Nephron progenitor cell (in vitro differentiated cells): Measurements from ENCODE around the gene RYR3.

Source experiments
- DNase-seq: peaks from one replicate; pipeline ENCODE4 v3.0.0; 2021
- H3K27ac Mint-ChIP-seq: 2 replicates; pipeline ENCODE4 v1.8.0; 2021; ENCODE audit warnings: mild to moderate bottlenecking, moderate library complexity, mixed read lengths
- H3K27me3 Mint-ChIP-seq: 2 replicates; pipeline ENCODE4 v1.8.0; 2021; ENCODE audit warnings: mild to moderate bottlenecking, low read depth, mixed read lengths; ENCODE audit not compliant: poor library complexity
- H3K36me3 Mint-ChIP-seq: 2 replicates; pipeline ENCODE4 v1.8.0; 2021; ENCODE audit warnings: low read depth, mixed read lengths
- H3K4me1 Mint-ChIP-seq: 2 replicates; pipeline ENCODE4 v1.8.0; 2021; ENCODE audit warnings: mixed read lengths
- H3K4me3 Mint-ChIP-seq: 2 replicates; pipeline ENCODE4 v1.8.0; 2021; ENCODE audit warnings: mild to moderate bottlenecking, moderate library complexity, mixed read lengths
- H3K9me3 Mint-ChIP-seq: 2 replicates; pipeline ENCODE4 v1.8.0; 2021; ENCODE audit warnings: mild to moderate bottlenecking, moderate library complexity, mixed read lengths
- TF ChIP-seq, protein P1 (sequence below): fragments of 200-600 bp; sonication (generic); IDR thresholded peaks from 2 replicates; pipeline ENCODE4 v1.5.0; 2021; ENCODE audit warnings: antibody characterized with exemption

RYR3 gene

DNA sequence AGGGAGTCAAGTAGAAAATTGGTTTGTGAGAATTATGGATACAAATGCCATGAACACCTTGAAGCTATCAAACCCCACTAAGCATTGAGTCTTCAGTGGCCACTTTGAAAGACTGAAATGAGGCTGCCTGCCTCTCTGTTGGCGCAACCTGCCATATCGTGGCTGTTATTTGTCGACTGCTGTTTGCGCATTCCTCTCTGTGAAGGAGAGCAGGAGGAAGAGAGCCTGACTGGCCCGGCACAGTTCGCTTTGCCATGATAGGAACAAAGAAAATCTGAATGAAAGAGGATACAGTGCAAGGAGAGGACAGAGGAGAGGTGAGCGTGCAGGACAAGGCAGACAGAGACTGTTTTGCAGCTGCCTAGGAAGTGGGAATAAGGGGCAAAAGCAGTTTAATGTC is 289.4 kb downstream of the RYR3 start:
- peaks cover 5% of the 10 kb centered on the region for H3K27me3 Mint-ChIP-seq
- H3K4me3 Mint-ChIP-seq: no peak overlapping the region
- DNase-seq: no peak
- no peaks in the 10 kb centered on the region for H3K4me1 Mint-ChIP-seq
- H3K9me3 Mint-ChIP-seq: peaks cover 4% of the 10 kb centered on the region
- no peak overlapping the region for H3K27ac Mint-ChIP-seq
- no peaks in the 10 kb centered on the region for H3K36me3 Mint-ChIP-seq
- TF ChIP-seq, protein P1, sequence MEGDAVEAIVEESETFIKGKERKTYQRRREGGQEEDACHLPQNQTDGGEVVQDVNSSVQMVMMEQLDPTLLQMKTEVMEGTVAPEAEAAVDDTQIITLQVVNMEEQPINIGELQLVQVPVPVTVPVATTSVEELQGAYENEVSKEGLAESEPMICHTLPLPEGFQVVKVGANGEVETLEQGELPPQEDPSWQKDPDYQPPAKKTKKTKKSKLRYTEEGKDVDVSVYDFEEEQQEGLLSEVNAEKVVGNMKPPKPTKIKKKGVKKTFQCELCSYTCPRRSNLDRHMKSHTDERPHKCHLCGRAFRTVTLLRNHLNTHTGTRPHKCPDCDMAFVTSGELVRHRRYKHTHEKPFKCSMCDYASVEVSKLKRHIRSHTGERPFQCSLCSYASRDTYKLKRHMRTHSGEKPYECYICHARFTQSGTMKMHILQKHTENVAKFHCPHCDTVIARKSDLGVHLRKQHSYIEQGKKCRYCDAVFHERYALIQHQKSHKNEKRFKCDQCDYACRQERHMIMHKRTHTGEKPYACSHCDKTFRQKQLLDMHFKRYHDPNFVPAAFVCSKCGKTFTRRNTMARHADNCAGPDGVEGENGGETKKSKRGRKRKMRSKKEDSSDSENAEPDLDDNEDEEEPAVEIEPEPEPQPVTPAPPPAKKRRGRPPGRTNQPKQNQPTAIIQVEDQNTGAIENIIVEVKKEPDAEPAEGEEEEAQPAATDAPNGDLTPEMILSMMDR: no peak

DNA sequence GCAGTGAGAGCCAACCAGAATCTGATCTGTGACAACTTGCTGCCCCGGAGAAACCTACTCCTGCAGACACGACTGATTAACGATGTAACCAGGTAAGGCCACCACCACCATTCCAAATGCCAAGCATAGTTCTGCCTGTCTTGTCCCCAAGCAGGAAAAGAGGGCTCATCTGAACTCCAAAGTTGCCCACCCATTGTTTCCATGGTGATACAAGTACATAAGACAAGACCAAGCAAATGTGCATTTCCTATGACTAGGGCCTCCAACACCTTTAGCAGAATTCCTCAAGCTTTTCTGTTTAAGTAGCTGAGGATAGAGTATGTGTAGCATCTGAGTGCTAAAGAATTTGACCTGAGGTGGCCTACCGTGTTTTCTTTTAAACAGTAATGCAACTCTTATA is 290.7 kb downstream of the RYR3 start:
- TF ChIP-seq, protein P1: no peak
- no peaks in the 10 kb centered on the region for H3K9me3 Mint-ChIP-seq
- H3K4me1 Mint-ChIP-seq: no peaks in the 10 kb centered on the region
- H3K27me3 Mint-ChIP-seq: peaks cover 5% of the 10 kb centered on the region
- no peaks in the 10 kb centered on the region for H3K36me3 Mint-ChIP-seq
- no peak overlapping the region for H3K27ac Mint-ChIP-seq
- H3K4me3 Mint-ChIP-seq: no peak overlapping the region
- DNase-seq: no peak

DNA sequence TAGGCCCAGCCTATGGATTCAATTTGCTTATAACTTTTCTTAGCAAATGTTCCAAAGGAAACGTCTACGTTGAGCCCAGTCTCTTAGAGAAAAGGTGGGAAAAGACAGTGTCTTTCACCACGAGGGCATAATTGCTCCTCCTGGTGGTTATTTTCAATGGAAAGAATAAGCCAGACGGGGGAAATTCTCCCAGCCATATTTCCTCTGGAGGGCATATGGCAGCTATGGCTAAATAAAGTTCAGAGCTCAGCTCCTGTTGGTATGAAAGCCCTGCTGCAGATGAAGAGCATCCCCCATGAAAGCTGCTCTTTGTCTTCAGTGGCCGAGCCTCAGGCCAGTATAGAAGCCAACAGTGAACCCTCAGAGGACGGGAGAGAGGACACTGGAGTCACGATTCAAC is 297.9 kb downstream of the RYR3 start:
- no peak for DNase-seq
- Mint-ChIP-seq H3K9me3 (no peaks in the 10 kb centered on the region), H3K4me3 (no peak overlapping the region), H3K27me3 (no peaks in the 10 kb centered on the region), H3K27ac (no peak overlapping the region), H3K4me1 (peaks cover 7% of the 10 kb centered on the region), H3K36me3 (no peaks in the 10 kb centered on the region)
- TF ChIP-seq, protein P1: peak; percentile 29

DNA sequence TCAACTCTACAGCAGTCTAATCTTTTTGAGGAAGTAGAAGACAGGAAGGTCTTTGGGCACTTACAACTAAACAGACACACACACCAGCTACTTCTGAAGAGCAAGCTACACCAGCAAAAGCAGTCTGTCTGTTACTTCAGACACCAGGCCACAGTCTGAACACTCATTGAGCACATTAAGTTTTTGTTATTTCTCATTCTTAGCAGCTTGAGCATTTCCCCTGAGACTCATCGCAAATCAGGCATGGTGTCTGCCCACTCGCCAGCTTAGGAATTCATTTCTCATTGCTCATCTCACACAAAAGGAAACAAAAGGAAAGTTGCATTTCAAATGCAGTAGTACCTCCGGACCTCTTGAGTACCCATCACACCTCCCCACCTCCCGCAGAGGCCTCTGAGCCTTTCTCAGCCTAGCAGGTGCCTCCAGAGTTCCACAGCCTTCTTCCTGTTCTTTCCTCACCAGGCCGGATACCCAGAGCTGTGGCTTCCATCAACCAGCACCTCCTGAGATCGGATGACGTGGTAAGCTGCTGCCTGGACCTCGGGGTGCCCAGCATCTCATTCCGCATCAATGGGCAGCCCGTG is 302.0 kb downstream of the RYR3 start:
- peaks cover 3% of the 10 kb centered on the region for H3K27me3 Mint-ChIP-seq
- H3K27ac Mint-ChIP-seq: no peak overlapping the region
- no peaks in the 10 kb centered on the region for H3K36me3 Mint-ChIP-seq
- TF ChIP-seq, protein P1: no peak
- no peaks in the 10 kb centered on the region for H3K9me3 Mint-ChIP-seq
- no peak overlapping the region for H3K4me3 Mint-ChIP-seq
- peaks cover 7% of the 10 kb centered on the region for H3K4me1 Mint-ChIP-seq
- no peak for DNase-seq

DNA sequence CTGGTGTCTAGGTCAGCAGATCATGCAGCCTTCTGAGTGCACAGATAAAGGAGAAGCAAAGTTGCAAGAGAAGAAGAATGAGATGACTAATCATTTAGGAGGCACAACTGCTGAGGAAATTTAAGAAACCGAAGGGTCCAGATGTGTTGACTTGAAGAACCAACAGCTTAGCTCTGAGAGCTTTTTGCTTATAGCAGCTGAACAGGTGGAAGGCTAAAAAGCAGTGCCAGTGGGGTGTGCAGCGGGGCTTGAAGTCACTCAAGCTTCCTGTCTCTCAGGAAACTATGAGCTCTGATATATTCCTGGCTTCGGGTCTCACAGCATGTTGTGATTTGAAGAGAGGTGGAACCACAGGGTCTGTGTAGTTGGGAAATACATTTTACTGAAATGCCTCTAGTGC is 305.7 kb downstream of the RYR3 start:
- H3K27me3 Mint-ChIP-seq: peaks cover 3% of the 10 kb centered on the region
- no peak overlapping the region for H3K4me3 Mint-ChIP-seq
- no peak overlapping the region for H3K27ac Mint-ChIP-seq
- no peaks in the 10 kb centered on the region for H3K36me3 Mint-ChIP-seq
- peaks cover 7% of the 10 kb centered on the region for H3K4me1 Mint-ChIP-seq
- no peak for DNase-seq
- H3K9me3 Mint-ChIP-seq: no peaks in the 10 kb centered on the region
- TF ChIP-seq, protein P1: no peak

DNA sequence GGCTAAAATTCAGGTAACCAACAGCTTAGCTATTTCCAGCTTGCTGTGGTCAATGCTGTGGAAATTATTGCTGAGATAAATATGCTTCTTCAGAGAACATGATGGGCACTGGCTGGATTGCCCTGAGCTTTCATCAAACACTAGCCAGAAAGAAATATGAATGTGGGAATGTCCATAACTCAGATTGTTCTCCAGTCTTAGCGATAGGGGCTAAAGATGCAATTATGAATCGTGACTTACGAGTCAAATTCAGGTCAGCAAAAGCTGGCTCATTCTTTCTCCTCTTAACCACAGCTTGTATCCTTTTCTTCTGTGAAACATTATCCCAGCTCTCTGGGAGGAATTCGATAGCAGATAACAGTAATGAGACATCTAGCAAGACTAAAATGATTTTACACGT is 307.6 kb downstream of the RYR3 start:
- Mint-ChIP-seq H3K36me3 (no peaks in the 10 kb centered on the region), H3K9me3 (no peaks in the 10 kb centered on the region), H3K27ac (no peak overlapping the region), H3K27me3 (peaks cover 3% of the 10 kb centered on the region), H3K4me1 (no peaks in the 10 kb centered on the region), H3K4me3 (no peak overlapping the region)
- TF ChIP-seq, protein P1: no peak
- DNase-seq: no peak
